Gastrocnemius medialis (tissue), 4 donors: ENCODE measurements around the gene SPDYE17.
"Not testable (repeated sequence)": the region's sequence is repeated elsewhere in the genome, so short reads cannot be mapped to it uniquely, and the experiment has no call there.

Source experiments
- CTCF ChIP-seq, 5 experiments: fragments of 450-650 bp in 3 of 5; fragments of 200-600 bp in 2 of 5; sonication (generic) in 2 of 5; IDR thresholded peaks in 4 of 5; conservative IDR thresholded peaks in 1 of 5; 1 replicate in 4 of 5; 2 replicates in 1 of 5; pipeline ENCODE4 v1.5.1; 2016 to 2019; ENCODE audit warnings: antibody characterized with exemption in 5 of 5, mild to moderate bottlenecking in 3 of 5, moderate library complexity in 3 of 5
- POLR2A ChIP-seq, 2 donors: fragments of 450-650 bp; IDR thresholded peaks; one replicate each; pipeline ENCODE4 v1.6.1; 2017; ENCODE audit warnings: antibody characterized with exemption in 2 of 2, mild to moderate bottlenecking in 2 of 2, moderate library complexity in 2 of 2

GRCh38 chr7:76999474-77000107 is 32.6 kb downstream of the SPDYE17 start:
- not testable (repeated sequence) for TF ChIP-seq POLR2A (IDR thresholded peaks at IDR 0.05); CTCF (IDR thresholded peaks at IDR 0.05 in 4 of 5, conservative IDR thresholded peaks at IDR 0.05 in 1 of 5)
